ENCODE measurements around the gene BRSK2. TPM values are rescaled to one million over a fixed set of nuclear protein-coding genes. Genes with fewer than 3 reads are reported as not detected.

Gene BRSK2
- total and polyA plus RNA-seq, 2 donors from 2014 or later: 0.43 to 1.2 TPM

GRCh38 chr11:1371836-1372465 is 17.8 kb upstream of the BRSK2 start:
- no peak overlapping the region for H3K27ac ChIP-seq (ENCODE audit: low read depth in 2 of 2, low read length in 2 of 2)
- FAIRE-seq (no peak), DNase-seq (peak in 1 of 5 donors; percentile 59)
- no peak overlapping the region for H3K9ac ChIP-seq (ENCODE audit: low read length in 3 of 3)
- TF ChIP-seq CTCF (IDR thresholded peaks at IDR 0.05; ENCODE audit: borderline replicate concordance, extremely low read depth, insufficient read depth): no peak
- no peak overlapping the region for H3K4me3 ChIP-seq (ENCODE audit: low read length in 3 of 3)
- intact Hi-C loops (cut with DNase I): no loop called here
- no peaks in the 10 kb centered on the region for H3K27me3 ChIP-seq (ENCODE audit: control insufficient read depth, insufficient read depth, low read length)
- H3K36me3 ChIP-seq (ENCODE audit: control insufficient read depth in 2 of 3, insufficient read depth in 3 of 3, low read length in 3 of 3): no peaks in the 10 kb centered on the region
- H3K4me1 ChIP-seq (ENCODE audit: control insufficient read depth in 2 of 3, insufficient read depth in 2 of 3, low read depth in 1 of 3, low read length in 3 of 3): no peaks in the 10 kb centered on the region
- no peaks in the 10 kb centered on the region for H3K9me3 ChIP-seq (ENCODE audit: control insufficient read depth in 2 of 3, insufficient read depth in 1 of 3, low read length in 3 of 3)

GRCh38 chr11:1372660-1373059 is 17.1 kb upstream of the BRSK2 start:
- FAIRE-seq (no peak), DNase-seq (peak in 1 of 5 donors; percentile 64)
- intact Hi-C loops (cut with DNase I): no loop called here
- no peak overlapping the region for H3K27ac ChIP-seq (ENCODE audit: low read depth in 2 of 2, low read length in 2 of 2)
- no peaks in the 10 kb centered on the region for H3K36me3 ChIP-seq (ENCODE audit: control insufficient read depth in 2 of 3, insufficient read depth in 3 of 3, low read length in 3 of 3)
- no peak overlapping the region for H3K4me3 ChIP-seq (ENCODE audit: low read length in 3 of 3)
- H3K4me1 ChIP-seq (ENCODE audit: control insufficient read depth in 2 of 3, insufficient read depth in 2 of 3, low read depth in 1 of 3, low read length in 3 of 3): no peaks in the 10 kb centered on the region
- H3K27me3 ChIP-seq (ENCODE audit: control insufficient read depth, insufficient read depth, low read length): no peaks in the 10 kb centered on the region
- no peak overlapping the region for H3K9ac ChIP-seq (ENCODE audit: low read length in 3 of 3)
- no peaks in the 10 kb centered on the region for H3K9me3 ChIP-seq (ENCODE audit: control insufficient read depth in 2 of 3, insufficient read depth in 1 of 3, low read length in 3 of 3)
- TF ChIP-seq CTCF (IDR thresholded peaks at IDR 0.05; ENCODE audit: borderline replicate concordance, extremely low read depth, insufficient read depth): no peak

- Histone ChIP-seq H3K4me3 (ENCODE audit: low read length in 3 of 3) (no peak overlapping the region), H3K36me3 (ENCODE audit: control insufficient read depth in 2 of 3, insufficient read depth in 3 of 3, low read length in 3 of 3) (no peaks in the 10 kb centered on the region), H3K9me3 (ENCODE audit: control insufficient read depth in 2 of 3, insufficient read depth in 1 of 3, low read length in 3 of 3) (no peaks in the 10 kb centered on the region), H3K4me1 (ENCODE audit: control insufficient read depth in 2 of 3, insufficient read depth in 2 of 3, low read depth in 1 of 3, low read length in 3 of 3) (no peaks in the 10 kb centered on the region), H3K27me3 (ENCODE audit: control insufficient read depth, insufficient read depth, low read length) (no peaks in the 10 kb centered on the region), H3K9ac (ENCODE audit: low read length in 3 of 3) (no peak overlapping the region), H3K27ac (ENCODE audit: low read depth in 2 of 2, low read length in 2 of 2) (no peak overlapping the region)
- FAIRE-seq (no peak), DNase-seq (no peak)
- intact Hi-C loops (cut with DNase I): no loop called here
- no peak for TF ChIP-seq CTCF (IDR thresholded peaks at IDR 0.05; ENCODE audit: borderline replicate concordance, extremely low read depth, insufficient read depth)
Observed at GRCh38 chr11:1373536-1374214, 16.1 kb upstream of the BRSK2 start.
